ENCODE measurements around the gene TBC1D9B. TPM values are rescaled to one million over a fixed set of nuclear protein-coding genes. Genes with fewer than 3 reads are reported as not detected.

Gene TBC1D9B
- total and polyA plus RNA-seq, 2 of the 13 experiments (the other 11 are each of a cell fraction or from before 2014, with no cell fraction given), result 35.0 to 50.0 TPM

- TF ChIP-seq ZBED4 (CRISPR knock-in tag; IDR thresholded peaks at IDR 0.05; ENCODE audit: borderline replicate concordance) (no peak; the same call in 1 of the 2 replicates), CREBL2 (CRISPR knock-in tag; IDR thresholded peaks at IDR 0.05; ENCODE audit: borderline replicate concordance) (peak; percentile 44; the same call in 1 of the 2 replicates), ZNF784 (CRISPR knock-in tag; IDR thresholded peaks at IDR 0.05; ENCODE audit: borderline replicate concordance) (peak; percentile 52; the same call in 1 of the 2 replicates), ZMAT3 (CRISPR knock-in tag; conservative IDR thresholded peaks at IDR 0.05) (peak; percentile 80), ZNF281 (CRISPR knock-in tag; IDR thresholded peaks at IDR 0.05; ENCODE audit: borderline replicate concordance) (peak; percentile 97), USF2 (IDR thresholded peaks at IDR 0.05; ENCODE audit: low read depth, low read length) (peak; percentile 77), USF2 (CRISPR knock-in tag; IDR thresholded peaks at IDR 0.05; ENCODE audit: borderline replicate concordance) (peak; percentile 91; the same call in 1 of the 2 replicates), E2F1 (CRISPR knock-in tag; IDR thresholded peaks at IDR 0.05) (peak; percentile 73; the same call in 1 of the 2 replicates), MEIS2 (CRISPR knock-in tag; IDR thresholded peaks at IDR 0.05) (peak; percentile 91), GMEB1 (CRISPR knock-in tag; IDR thresholded peaks at IDR 0.05; ENCODE audit: borderline replicate concordance) (peak; percentile 55; the same call in 1 of the 2 replicates), ETV5 (CRISPR knock-in tag; IDR thresholded peaks at IDR 0.05; ENCODE audit: borderline replicate concordance) (peak; percentile 94), ZNF292 (CRISPR knock-in tag; IDR thresholded peaks at IDR 0.05; ENCODE audit: borderline replicate concordance, low read depth) (peak; percentile 87), AGO2 (optimal IDR thresholded peaks at IDR 0.05; ENCODE audit: low read depth, low read length) (peak; percentile 95)
These were observed 88.9 kb downstream of the TBC1D9B start (continued) for GRCh38 chr5:179818746-179819295.

All from HepG2 (cell line).